Peyer's patch (tissue), 4 donors: ENCODE results near the gene PTPRB.

Experiments
- POLR2A ChIP-seq, 2 donors: fragments of 450-650 bp; IDR thresholded peaks; one replicate each; pipeline ENCODE4 v1.5.1; 2017; ENCODE audit warnings: antibody characterized with exemption in 2 of 2, mild to moderate bottlenecking in 2 of 2, moderate library complexity in 2 of 2
- TF ChIP-seq, protein P1 (sequence below), 6 experiments: fragments of 450-650 bp in 4 of 6; fragments of 200-600 bp in 2 of 6; sonication (generic) in 1 of 6; IDR thresholded peaks; one replicate each; pipeline ENCODE4 v1.5.1; 2017 to 2019; ENCODE audit warnings: antibody characterized with exemption in 6 of 6, mild to moderate bottlenecking in 3 of 6, moderate library complexity in 1 of 6

DNA sequence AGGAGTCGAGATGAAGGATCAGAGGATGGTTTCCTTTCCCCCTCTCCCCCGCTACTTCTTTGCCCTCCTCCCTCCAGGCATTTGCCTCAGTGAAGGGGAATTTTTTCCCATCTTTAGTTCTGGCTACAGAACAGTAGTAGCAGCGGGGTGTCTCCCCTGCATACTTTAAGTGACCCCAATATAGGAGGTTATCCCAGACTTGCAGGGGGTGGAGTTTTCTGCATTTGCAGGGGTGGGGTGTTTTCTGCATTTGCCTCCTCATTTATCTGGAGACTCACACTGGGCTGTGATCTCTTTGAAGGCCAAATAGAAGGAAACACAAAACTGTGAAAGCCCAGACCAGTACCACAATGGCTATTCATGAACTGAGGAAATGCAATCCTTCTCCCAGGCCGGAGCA, 19.8 kb downstream of the PTPRB start:
- TF ChIP-seq, protein P1, sequence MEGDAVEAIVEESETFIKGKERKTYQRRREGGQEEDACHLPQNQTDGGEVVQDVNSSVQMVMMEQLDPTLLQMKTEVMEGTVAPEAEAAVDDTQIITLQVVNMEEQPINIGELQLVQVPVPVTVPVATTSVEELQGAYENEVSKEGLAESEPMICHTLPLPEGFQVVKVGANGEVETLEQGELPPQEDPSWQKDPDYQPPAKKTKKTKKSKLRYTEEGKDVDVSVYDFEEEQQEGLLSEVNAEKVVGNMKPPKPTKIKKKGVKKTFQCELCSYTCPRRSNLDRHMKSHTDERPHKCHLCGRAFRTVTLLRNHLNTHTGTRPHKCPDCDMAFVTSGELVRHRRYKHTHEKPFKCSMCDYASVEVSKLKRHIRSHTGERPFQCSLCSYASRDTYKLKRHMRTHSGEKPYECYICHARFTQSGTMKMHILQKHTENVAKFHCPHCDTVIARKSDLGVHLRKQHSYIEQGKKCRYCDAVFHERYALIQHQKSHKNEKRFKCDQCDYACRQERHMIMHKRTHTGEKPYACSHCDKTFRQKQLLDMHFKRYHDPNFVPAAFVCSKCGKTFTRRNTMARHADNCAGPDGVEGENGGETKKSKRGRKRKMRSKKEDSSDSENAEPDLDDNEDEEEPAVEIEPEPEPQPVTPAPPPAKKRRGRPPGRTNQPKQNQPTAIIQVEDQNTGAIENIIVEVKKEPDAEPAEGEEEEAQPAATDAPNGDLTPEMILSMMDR (IDR thresholded peaks at IDR 0.05) = no peak
- no peak for TF ChIP-seq POLR2A (IDR thresholded peaks at IDR 0.05)
